Brain microvascular endothelial cell (primary cell): Measurements from ENCODE around the gene PCNT.

Source experiments
- DNase-seq: peaks from one replicate; pipeline ENCODE4 v3.0.0-alpha.2; 2020
- H3K27ac ChIP-seq: fragments of 250-450 bp; sonication (Bioruptor Pico); 2 replicates; pipeline ENCODE4 v1.5.1; 2020; ENCODE audit warnings: mild to moderate bottlenecking, moderate library complexity
- H3K27me3 ChIP-seq: fragments of 250-450 bp; sonication (Bioruptor Pico); replicated peaks from 2 replicates; pipeline ENCODE4 v1.5.1; 2020; ENCODE audit warnings: mild to moderate bottlenecking
- H3K36me3 ChIP-seq: fragments of 250-450 bp; sonication (Bioruptor Pico); replicated peaks from 2 replicates; pipeline ENCODE4 v1.5.1; 2020; ENCODE audit warnings: mild to moderate bottlenecking
- H3K4me3 ChIP-seq: 2 replicates; pipeline ENCODE4 v1.5.1; 2011; ENCODE audit warnings: low read depth, mild to moderate bottlenecking, control low read depth, low read length, moderate library complexity
- in situ Hi-C: cut with HindIII; loops from 2 replicates; pipeline ENCODE4 v1.10.0; 2017; ENCODE audit warnings: low sequenced_read_pairs, low pct_ligation_motif_present
- TF ChIP-seq, protein P1 (sequence below): IDR thresholded peaks from 2 replicates; pipeline ENCODE4 v1.5.1; 2011; ENCODE audit warnings: low read depth, mild to moderate bottlenecking, moderate library complexity, low read length, control low read depth, inconsistent platforms; ENCODE audit errors: missing control alignments

Gene PCNT

DNA sequence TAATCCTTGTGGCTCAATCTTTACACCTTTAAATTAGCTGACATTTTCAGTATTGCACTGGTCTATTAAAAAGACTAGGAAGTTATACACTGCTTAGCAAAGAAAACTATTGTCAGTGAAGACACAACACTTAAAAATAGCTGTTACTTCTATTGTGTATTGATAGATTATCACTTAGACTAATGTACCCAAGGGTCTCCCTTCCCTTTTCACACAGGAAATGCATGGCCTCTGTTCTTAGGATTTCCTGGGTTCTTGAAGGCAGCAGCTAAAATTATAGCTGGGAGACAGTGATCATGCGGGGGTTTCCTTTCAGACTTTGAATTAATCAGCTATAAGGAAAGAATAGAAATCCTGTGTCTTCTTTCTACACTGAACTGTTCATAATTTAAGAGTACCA, 147.6 kb downstream of the PCNT start:
- no peak overlapping the region for H3K27ac ChIP-seq
- no peaks in the 10 kb centered on the region for H3K27me3 ChIP-seq
- peaks cover 2% of the 10 kb centered on the region for H3K36me3 ChIP-seq
- no peak for DNase-seq
- no peak overlapping the region for H3K4me3 ChIP-seq
- in situ Hi-C loops: no loop called here
- TF ChIP-seq, protein P1, sequence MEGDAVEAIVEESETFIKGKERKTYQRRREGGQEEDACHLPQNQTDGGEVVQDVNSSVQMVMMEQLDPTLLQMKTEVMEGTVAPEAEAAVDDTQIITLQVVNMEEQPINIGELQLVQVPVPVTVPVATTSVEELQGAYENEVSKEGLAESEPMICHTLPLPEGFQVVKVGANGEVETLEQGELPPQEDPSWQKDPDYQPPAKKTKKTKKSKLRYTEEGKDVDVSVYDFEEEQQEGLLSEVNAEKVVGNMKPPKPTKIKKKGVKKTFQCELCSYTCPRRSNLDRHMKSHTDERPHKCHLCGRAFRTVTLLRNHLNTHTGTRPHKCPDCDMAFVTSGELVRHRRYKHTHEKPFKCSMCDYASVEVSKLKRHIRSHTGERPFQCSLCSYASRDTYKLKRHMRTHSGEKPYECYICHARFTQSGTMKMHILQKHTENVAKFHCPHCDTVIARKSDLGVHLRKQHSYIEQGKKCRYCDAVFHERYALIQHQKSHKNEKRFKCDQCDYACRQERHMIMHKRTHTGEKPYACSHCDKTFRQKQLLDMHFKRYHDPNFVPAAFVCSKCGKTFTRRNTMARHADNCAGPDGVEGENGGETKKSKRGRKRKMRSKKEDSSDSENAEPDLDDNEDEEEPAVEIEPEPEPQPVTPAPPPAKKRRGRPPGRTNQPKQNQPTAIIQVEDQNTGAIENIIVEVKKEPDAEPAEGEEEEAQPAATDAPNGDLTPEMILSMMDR: no peak

DNA sequence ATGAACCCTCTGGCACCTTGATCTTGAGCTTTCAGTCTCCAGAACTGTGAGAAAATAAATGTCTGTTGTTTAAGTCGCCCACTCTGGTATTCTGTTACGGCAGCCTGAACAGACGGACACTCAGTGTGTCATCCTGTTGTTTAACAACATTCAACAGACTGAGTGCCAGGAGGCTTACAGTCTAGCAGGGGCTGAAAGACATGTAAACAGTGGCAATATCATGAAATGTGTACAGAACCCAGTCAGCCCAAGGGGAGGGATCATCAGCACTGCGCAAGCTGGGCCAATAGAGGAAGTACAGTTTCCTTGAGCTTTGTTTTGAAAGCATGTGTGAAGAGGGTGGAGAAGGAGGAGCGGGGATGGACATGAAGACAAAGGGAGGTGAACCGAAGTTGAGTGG, 148.3 kb downstream of the PCNT start:
- Histone ChIP-seq H3K4me3 (no peak overlapping the region), H3K27ac (no peak overlapping the region), H3K36me3 (peaks cover 2% of the 10 kb centered on the region), H3K27me3 (no peaks in the 10 kb centered on the region)
- TF ChIP-seq, protein P1: no peak
- DNase-seq: no peak
- in situ Hi-C loops: no loop called here

DNA sequence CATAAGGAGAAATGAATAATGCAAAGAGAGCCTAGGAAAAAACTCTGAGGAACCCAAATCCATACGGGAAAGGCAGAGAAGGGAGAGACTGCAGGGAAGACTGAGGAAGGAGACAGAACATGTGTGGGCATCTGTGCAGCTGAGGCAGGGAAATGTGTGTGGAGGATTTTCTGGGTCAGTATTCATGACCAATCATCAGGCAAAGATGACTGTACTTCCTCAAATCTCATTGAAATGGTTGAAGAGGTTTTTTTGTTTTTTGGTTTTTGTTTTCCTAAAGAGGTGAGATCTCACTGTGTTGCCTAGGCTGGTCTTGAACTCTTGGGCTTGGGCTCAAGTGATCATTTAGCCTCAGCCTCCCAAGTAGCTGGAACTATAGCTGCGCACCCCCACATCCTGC, 150.4 kb downstream of the PCNT start:
- H3K36me3 ChIP-seq: peaks cover 1% of the 10 kb centered on the region
- no peak overlapping the region for H3K4me3 ChIP-seq
- in situ Hi-C loops: no loop called here
- TF ChIP-seq, protein P1: no peak
- no peak for DNase-seq
- H3K27me3 ChIP-seq: no peaks in the 10 kb centered on the region
- H3K27ac ChIP-seq: no peak overlapping the region

DNA sequence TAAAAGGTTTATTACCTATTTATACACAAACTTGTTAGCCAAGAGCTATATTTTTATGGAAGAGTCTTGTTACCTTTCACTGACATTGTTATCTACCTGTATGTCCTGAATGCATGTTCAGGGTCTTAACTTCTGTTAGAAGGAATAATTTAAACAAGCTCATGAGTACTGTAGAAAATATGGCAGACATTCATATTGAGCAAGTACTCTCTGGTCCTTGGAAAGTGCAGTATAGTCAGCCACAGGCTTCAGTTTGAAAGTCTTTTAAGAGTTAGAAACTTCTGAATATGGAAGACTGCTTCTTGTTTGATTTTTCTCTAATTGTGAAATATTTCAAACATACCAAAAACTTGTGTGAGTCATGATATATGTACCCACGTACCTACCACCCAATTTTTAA, 151.3 kb downstream of the PCNT start:
- DNase-seq: no peak
- H3K27ac ChIP-seq: no peak overlapping the region
- TF ChIP-seq, protein P1: no peak
- no peaks in the 10 kb centered on the region for H3K27me3 ChIP-seq
- H3K36me3 ChIP-seq: no peaks in the 10 kb centered on the region
- in situ Hi-C loops: no loop called here
- no peak overlapping the region for H3K4me3 ChIP-seq

DNA sequence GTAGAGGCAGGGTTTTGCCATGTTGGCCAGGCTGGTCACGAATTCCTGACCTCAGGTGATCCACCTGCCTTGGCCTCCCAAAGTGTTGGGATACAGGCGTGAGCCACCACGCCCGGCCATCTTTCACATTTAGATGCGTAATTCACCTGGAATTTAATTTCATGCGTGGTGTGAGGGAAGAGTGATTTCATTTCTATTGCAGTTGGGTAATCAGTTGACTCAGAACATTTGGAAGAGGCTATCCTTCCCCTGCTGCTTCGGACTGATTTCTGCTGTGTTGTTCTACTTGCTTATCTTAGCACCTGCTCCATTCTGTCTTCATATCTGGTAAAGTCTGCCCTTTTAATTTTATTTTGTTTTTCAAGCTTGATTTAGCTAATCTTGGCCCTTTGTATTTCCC, 153.8 kb downstream of the PCNT start:
- Histone ChIP-seq H3K27me3 (no peaks in the 10 kb centered on the region), H3K4me3 (no peak overlapping the region), H3K27ac (no peak overlapping the region), H3K36me3 (no peaks in the 10 kb centered on the region)
- no peak for DNase-seq
- in situ Hi-C loops: no loop called here
- TF ChIP-seq, protein P1: no peak

DNA sequence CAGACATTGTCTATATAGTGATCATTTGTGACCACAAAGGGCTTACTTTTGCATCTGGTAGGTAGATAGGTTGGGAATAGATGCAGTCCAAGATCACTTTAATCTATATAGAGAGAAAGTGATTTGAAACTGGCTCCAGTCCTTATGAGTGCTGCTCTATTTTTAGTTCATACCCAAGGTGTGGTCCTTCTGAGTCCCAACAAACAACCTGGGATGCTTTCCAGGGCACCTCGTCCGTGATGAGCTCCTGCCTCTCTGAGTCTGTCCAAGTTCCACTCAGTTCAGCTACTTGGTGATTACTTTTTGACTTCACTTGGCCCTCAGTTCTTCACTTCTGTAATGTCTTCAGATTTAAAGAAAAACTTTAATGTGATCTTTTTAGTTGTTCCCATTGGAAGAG, 155.0 kb downstream of the PCNT start:
- no peak overlapping the region for H3K4me3 ChIP-seq
- no peaks in the 10 kb centered on the region for H3K27me3 ChIP-seq
- TF ChIP-seq, protein P1: no peak
- no peaks in the 10 kb centered on the region for H3K36me3 ChIP-seq
- in situ Hi-C loops: no loop called here
- DNase-seq: no peak
- no peak overlapping the region for H3K27ac ChIP-seq
